ENCODE measurements around the gene S100A13. TPM values are rescaled to one million over a fixed set of nuclear protein-coding genes. Genes with fewer than 3 reads are reported as not detected.

The S100A13 gene
- total RNA-seq, 1 donor from 2014 or later = 44.5 TPM

- FAIRE-seq (no peak), DNase-seq (ENCODE audit: low read depth) (no peak)
- H3K27me3 ChIP-seq (ENCODE audit: control insufficient read depth, insufficient read depth, low read length) = no peaks in the 10 kb centered on the region
- H3K4me3 ChIP-seq (ENCODE audit: low read depth, low read length) = no peak overlapping the region
- H3K36me3 ChIP-seq (ENCODE audit: control insufficient read depth, insufficient read depth, low read length) = no peaks in the 10 kb centered on the region
- no peak for TF ChIP-seq CTCF (IDR thresholded peaks at IDR 0.05; ENCODE audit: insufficient read depth, low read length, severe bottlenecking)
Measured at GRCh38 chr1:153651771-153652170, 24.5 kb upstream of the S100A13 start.

DNA sequence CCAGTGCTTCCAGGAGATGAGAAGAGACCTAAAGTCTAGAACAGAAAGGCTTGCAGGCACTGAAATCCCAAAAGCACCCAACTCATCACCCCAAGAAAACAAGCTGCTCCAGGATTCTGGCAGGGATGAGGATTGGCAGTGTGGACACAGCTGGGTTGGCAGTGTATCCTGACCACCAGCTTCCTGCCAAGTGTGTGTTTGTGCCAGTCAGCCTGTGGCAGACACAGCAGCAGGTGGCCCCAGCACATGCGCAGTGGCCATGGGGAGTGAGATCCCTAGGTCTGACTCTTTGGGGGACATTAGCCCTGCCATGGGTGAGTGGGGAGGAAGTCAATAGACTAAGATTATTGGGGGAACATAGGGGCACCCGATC, 22.5 kb upstream of the S100A13 start:
- no peak for TF ChIP-seq CTCF (IDR thresholded peaks at IDR 0.05; ENCODE audit: insufficient read depth, low read length, severe bottlenecking)
- DNase-seq (ENCODE audit: low read depth) = no peak

DNA sequence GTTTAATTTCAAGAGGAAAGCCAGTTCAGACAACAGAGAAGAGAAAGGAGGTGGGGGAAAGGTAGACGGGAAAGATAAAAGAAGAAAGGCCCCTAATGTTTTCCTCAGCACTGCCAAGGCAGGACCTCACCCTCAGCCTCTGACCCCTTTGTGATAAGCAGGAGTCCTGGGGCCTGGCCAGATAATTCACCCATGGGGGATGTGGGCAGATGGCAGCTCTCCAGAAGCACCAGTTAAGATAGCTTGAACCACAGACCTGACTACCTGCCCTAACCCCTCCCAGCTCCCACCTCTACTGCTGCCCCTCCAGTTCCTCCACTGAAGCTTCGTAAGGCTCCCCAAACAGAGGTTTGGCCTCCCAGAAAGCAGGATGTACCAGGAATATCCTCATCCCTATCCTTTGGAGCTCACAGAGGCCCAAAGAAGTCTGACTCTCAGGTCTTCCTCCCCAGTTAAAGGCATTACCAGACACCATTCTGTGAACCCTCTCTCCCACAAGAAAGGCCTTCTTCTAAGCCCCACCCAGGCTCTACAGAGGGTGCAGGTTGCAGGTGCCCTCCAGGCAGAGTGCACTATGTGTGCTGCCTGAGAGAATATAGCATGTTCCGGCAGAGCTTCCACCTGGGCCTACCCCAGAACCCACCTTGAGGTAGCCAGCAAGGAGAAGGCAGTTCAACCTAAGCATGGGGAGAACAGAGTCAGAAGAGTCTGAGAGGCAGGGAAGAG, 22.0 kb upstream of the S100A13 start:
- TF ChIP-seq CTCF (IDR thresholded peaks at IDR 0.05; ENCODE audit: insufficient read depth, low read length, severe bottlenecking) = no peak
- no peak for FAIRE-seq

More for the DNA sequence above, 22.5 kb upstream of the S100A13 start:
- H3K4me3 ChIP-seq (ENCODE audit: low read depth, low read length) = no peak overlapping the region
- no peak for FAIRE-seq
- no peaks in the 10 kb centered on the region for H3K27me3 ChIP-seq (ENCODE audit: control insufficient read depth, insufficient read depth, low read length)
- peaks cover 1% of the 10 kb centered on the region for H3K36me3 ChIP-seq (ENCODE audit: control insufficient read depth, insufficient read depth, low read length)

GRCh38 chr1:153648000-153648643, 20.8 kb upstream of the S100A13 start:
- H3K36me3 ChIP-seq (ENCODE audit: control insufficient read depth, insufficient read depth, low read length) = peaks cover 8% of the 10 kb centered on the region
- no peak for TF ChIP-seq CTCF (IDR thresholded peaks at IDR 0.05; ENCODE audit: insufficient read depth, low read length, severe bottlenecking)
- FAIRE-seq (no peak), DNase-seq (ENCODE audit: low read depth) (no peak)
- no peaks in the 10 kb centered on the region for H3K27me3 ChIP-seq (ENCODE audit: control insufficient read depth, insufficient read depth, low read length)
- H3K4me3 ChIP-seq (ENCODE audit: low read depth, low read length) = no peak overlapping the region

More for the DNA sequence above, 22.0 kb upstream of the S100A13 start:
- H3K27me3 ChIP-seq (ENCODE audit: control insufficient read depth, insufficient read depth, low read length) = no peaks in the 10 kb centered on the region
- H3K36me3 ChIP-seq (ENCODE audit: control insufficient read depth, insufficient read depth, low read length) = peaks cover 3% of the 10 kb centered on the region
- no peak for DNase-seq (ENCODE audit: low read depth)
- no peak overlapping the region for H3K4me3 ChIP-seq (ENCODE audit: low read depth, low read length)

DNA sequence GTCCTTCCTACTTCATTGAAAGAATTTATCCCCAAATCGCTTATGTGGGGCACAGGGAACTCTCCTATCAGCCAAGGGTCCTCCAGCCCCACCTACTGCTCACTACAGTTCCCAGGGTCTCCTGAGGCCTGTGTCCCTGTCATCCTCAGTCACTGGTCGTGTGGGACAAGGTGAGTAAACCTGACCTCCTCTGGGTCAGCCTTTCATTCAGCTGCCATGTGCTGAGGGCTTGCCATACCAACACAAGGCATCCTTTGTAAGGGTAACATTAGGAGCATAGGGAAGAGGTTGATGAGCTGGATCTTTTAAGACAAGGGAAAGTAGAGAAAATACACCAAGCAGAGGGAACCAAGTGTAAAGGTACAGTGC, 20.0 kb upstream of the S100A13 start:
- no peak for TF ChIP-seq CTCF (IDR thresholded peaks at IDR 0.05; ENCODE audit: insufficient read depth, low read length, severe bottlenecking)
- no peaks in the 10 kb centered on the region for H3K27me3 ChIP-seq (ENCODE audit: control insufficient read depth, insufficient read depth, low read length)
- no peak overlapping the region for H3K4me3 ChIP-seq (ENCODE audit: low read depth, low read length)
- peaks cover 8% of the 10 kb centered on the region for H3K36me3 ChIP-seq (ENCODE audit: control insufficient read depth, insufficient read depth, low read length)
- DNase-seq (ENCODE audit: low read depth) (no peak), FAIRE-seq (no peak)
